HuH-7.5 (cell line): Measurements from ENCODE around the gene ZBTB25.

Source experiments
- DNase-seq: peaks from one replicate; pipeline ENCODE4 v3.0.0; 2011; ENCODE audit warnings: low spot score

ZBTB25 gene

DNA sequence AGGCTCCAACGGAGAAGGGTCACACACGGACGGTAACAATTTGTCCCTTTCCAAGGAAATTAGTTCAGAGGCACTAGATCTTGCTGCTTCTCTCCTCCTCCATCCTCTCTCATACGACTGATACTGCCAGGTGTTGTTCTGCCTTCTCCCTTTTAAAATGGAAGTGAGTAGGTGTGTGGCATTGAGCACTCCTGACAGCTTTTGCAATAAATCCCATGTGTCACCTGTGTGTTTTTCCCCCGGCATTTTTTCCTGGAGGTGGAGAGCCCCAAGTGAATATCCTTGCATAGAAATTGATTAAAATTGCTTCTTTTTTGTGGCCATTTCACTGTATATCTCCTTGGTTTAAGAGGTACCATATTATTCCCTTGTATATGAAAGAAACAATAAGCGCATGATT lies 64.5 kb downstream of the ZBTB25 start:
- DNase-seq = no peak

- no peak for DNase-seq
Observed at GRCh38 chr14:64438181-64438841, 65.3 kb downstream of the ZBTB25 start.

- no peak for DNase-seq
Observed at GRCh38 chr14:64434528-64434927, 69.1 kb downstream of the ZBTB25 start.

DNA sequence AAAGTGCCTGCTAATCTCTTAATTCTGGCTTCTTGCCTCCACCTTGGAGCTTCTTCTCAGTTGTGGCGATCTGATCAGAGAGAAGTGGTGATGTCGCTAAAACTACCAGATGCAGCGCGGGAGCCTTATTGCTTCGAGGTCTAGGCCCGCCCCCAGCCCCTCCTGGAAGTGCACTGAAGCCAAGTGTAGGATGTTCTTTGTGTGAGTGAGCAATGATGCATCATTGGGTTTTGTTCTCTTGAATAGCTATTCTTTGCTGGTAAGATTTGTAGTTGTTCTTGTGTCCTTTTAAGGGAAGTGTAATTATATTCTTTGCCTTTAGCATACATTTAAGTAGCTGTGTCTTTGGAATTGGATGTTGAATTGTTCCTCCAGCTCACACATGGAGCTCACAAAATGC lies 79.7 kb downstream of the ZBTB25 start:
- no peak for DNase-seq

- DNase-seq = no peak
Observed at GRCh38 chr14:64422756-64423155, 80.9 kb downstream of the ZBTB25 start.

DNA sequence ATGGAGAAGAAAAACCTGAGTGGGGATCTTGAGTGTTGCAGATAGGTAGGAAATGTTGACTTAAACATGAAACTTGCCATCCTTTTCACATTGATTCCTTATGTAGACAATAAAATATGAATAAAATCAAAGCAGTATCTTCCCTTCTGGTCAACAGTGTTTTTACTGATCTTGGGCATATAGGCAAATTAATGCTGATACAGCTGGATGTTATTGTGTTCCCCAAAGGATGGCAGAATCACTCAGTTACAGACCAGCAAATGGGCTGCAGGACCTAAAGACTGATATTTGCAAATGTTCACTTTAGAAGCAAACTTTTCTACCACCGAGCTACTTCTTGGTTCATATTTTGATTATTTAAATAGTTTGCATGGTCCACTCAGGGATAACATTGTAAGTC lies 81.6 kb downstream of the ZBTB25 start:
- no peak for DNase-seq

GRCh38 chr14:64421166-64421565 lies 82.5 kb downstream of the ZBTB25 start:
- no peak for DNase-seq

DNA sequence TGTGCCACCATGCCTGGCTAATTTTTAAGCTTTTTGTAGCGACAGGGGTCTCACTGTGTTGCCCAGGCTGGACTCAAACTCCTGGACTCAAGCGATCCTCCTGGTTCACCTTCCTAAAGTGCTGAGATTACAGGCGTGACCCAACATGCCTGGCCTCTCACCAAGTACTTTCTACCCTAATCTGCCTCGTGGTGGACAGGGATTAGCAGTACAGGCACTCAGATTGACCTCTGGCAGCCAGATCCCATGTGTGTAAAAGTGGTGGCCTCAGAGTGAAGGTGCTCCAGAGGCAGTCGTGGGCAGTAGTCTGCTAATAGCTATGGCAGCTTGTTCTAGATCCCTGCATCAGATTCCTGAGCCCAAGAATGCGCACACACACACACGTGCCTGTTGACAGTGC lies 84.6 kb downstream of the ZBTB25 start:
- no peak for DNase-seq

GRCh38 chr14:64417771-64418125 lies 85.9 kb downstream of the ZBTB25 start:
- DNase-seq = no peak

- no peak for DNase-seq
Observed at GRCh38 chr14:64417055-64417770, 86.4 kb downstream of the ZBTB25 start.

- no peak for DNase-seq
Observed at GRCh38 chr14:64416348-64416932, 87.2 kb downstream of the ZBTB25 start.

DNA sequence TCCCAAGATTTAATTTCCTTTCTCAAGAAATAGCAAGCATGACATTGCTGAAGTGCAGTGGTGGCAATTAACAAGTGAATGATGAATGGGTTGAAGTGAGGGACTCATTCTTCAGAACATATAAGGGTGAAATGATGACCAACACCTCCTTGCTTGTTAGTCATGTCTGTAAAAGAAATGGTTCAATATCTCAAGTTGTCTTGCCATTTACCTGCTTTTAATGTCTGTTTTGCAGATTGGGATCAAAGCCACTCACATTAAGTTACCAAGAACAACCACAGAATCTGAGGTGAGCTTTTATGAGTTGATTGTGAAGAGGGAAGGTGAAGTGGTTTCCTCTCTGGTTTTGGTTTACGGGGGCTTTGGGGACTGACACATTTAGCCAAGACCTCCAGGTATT lies 91.4 kb downstream of the ZBTB25 start:
- no peak for DNase-seq

- DNase-seq = no peak
Observed at GRCh38 chr14:64411001-64411400, 92.6 kb downstream of the ZBTB25 start.

DNA sequence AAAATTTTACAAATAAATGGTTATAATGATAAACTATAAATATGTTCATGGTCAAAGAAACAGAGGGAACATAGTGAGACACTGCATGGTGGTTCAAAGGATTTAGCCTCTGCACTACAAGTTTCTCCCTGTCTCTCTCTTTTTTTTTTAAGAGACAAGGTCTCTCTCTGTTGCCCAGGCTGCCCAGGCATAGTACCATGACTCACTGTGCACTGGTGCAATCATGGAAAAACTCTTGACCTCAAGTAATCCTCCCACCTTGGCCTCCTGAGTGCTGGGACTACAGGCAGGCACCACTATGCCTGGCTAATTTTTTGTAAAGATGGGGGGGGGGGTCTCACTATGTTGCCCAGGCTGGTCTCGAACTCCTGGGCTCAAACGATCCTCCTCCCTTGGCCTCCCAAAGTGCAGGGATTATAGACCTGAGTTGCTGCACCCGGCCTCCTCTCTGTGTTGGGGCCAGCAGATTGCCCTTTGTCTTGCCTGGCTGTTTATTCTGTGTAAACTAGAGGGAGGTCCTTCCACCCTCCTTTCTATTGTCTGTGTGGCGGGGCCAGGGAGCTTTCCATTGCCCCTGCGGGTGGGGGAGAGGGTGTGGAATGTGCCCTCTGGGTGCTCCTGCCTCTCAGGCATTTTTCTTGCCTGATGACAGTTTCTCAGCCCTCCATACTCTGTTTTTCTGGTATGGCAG lies 93.4 kb downstream of the ZBTB25 start:
- no peak for DNase-seq

DNA sequence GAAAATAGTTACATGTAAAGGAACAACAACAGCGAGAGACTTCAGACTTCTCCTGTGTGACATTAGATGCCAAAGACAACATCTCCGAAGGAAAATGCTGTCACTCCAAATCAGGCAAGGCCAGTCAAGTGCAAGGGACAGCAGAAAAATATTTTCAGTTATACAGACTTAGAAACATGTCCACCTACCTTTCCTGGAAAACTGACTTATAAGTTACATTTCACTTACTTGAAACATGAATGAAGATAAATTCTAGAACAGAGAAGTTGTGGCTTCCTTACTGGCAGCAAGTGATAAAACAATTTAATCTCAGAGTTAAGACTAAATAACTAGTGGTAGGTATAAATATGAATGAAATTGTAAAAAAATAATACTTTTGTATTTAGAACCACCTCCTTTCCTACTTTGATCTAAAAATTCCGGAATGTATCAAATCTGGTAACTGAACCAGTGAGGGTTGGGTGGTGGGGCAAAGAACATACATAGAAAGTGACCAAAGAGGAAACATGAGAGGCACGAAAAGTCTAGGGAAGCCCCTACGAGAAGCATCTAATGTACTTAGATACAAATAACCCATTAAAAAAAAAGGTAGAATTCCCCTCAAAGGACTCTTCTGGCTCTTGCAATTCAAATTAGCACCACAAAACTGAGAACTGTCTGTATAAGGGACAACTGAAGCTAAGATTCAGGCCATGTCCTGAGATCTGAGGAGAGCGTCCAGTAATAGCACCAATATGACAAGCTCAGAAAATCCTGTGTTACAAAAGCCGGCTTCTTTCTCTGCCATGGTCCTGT lies 94.3 kb downstream of the ZBTB25 start:
- DNase-seq = no peak

DNA sequence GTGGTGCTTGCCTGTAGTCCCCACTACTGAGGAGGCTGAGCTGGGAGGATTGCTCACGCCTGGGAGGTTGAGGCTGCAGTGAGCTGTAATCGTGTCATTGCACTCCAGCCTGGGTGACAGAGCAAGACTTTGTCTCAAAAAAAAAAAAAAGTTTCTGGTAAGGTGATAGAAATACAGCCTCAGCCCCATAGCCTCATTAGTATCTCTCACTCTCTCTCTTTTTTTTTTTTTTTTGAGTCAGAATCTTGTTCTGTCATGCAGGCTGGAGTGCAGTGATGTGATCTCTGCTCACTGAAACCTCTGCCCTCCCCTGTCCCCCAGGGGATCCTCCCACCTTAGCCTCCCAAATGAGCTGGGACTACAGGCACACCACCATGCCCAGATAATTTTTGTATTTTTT lies 96.3 kb downstream of the ZBTB25 start:
- no peak for DNase-seq

DNA sequence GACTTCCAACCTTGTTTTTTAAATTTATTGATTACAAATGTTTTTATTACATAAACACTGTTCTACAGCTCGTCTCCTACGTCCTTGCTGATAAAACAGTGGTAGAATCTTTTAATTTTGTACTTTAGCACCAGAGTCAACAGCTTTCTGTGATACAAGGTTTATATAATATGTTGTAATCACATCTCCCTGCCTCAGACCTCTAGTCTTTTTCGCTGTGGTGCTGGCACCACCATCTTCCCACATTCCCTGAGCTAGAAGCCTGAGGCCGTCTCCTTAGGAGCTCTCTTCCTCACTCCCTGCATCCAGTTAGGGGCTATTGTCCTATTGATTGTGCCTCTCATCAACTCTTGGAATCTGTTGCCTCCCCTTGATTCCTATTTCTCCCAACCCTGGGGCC lies 98.3 kb downstream of the ZBTB25 start:
- no peak for DNase-seq

DNA sequence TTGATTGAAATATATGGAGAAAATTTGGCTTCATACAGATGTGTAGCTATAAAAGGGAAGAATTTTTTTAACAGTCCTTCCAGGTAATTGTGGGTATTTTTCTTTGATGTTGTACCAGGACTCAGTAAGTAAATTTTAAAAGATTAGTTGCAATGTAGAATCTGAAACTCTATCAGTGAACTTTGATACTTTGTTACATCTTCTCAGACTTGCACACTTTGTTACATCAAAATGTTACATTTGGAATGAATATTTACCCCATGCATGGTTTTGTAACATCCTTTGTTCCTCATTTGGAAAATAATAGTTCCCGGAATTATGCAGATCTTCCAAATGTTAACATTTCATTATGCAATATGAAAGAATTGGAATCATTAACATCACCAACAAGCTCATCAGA lies 101.7 kb downstream of the ZBTB25 start:
- no peak for DNase-seq

GRCh38 chr14:64400829-64401459 lies 102.7 kb downstream of the ZBTB25 start:
- no peak for DNase-seq
